SJSA1 (cell line): ENCODE data around the gene DYRK1A. TPM values are rescaled to one million over a fixed set of nuclear protein-coding genes. Genes with fewer than 3 reads are reported as not detected.

ENCODE experiments used
- DNase-seq, 2 experiments: peaks; one replicate each; pipeline ENCODE4 v3.0.0-alpha.2; 2015 to 2020; ENCODE audit warnings: low spot score in 2 of 2, low read depth in 1 of 2
- H3K27ac ChIP-seq: fragments of 250-450 bp; sonication (Bioruptor Pico); 2 replicates; pipeline ENCODE4 v1.5.1; 2020; ENCODE audit warnings: mild to moderate bottlenecking, moderate library complexity
- H3K27me3 ChIP-seq: fragments of 250-450 bp; sonication (Bioruptor Pico); replicated peaks from 2 replicates; pipeline ENCODE4 v1.5.1; 2020; ENCODE audit warnings: mild to moderate bottlenecking, moderate library complexity
- H3K36me3 ChIP-seq: fragments of 250-450 bp; sonication (Bioruptor Pico); 2 replicates; pipeline ENCODE4 v1.5.1; 2020; ENCODE audit warnings: mild to moderate bottlenecking
- H3K4me1 ChIP-seq: fragments of 250-450 bp; sonication (Bioruptor Pico); replicated peaks from 2 replicates; pipeline ENCODE4 v1.6.1; 2021; ENCODE audit warnings: mild to moderate bottlenecking
- H3K4me3 ChIP-seq: fragments of 250-450 bp; sonication (Bioruptor Pico); 2 replicates; pipeline ENCODE4 v1.5.1; 2020; ENCODE audit warnings: mild to moderate bottlenecking
- H3K9me3 ChIP-seq: fragments of 250-450 bp; sonication (Bioruptor Pico); replicated peaks from 2 replicates; pipeline ENCODE4 v1.5.1; 2020; ENCODE audit warnings: mild to moderate bottlenecking
- total RNA-seq: library from RNA; depleted of rRNA; stranded (reverse); fragments of >200 nt; shearing (Covaris generic); gene quantifications from 2 replicates; pipeline ENCODE4 v1.2.3, GENCODE V29; 2014

Gene DYRK1A
- total RNA-seq, 1 experiment from 2014 or later: 51.3 TPM

DNA sequence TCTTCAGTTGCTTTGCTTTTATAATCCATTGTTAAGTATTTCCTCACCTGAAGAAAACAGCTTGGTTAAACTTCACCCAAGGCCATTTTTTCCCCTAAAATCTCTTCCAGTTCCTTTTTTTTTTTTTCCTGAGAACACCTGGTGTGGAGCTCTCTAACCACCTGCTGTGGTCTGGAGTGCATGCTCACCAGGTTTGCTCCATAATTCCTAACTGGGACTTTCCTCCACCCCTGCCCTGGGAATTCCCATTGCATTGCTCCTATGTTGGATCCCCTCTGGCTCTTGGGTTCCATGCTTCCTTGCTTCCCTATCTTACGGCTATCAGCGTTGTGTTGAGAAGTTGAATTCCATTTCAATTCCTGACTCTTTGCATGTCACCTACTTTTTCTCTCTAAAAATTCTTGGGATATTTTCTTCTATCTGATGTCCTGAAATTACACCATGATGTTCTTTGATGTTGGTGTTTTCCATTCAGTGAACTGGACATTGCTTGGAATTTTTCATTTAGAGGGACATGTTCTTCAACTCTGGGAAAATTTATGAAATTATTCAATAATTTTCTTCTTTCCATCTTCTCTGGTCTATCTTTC is 19.6 kb upstream of the DYRK1A start:
- Histone ChIP-seq H3K9me3 (peaks cover 8% of the 10 kb centered on the region), H3K36me3 (no peaks in the 10 kb centered on the region), H3K4me1 (no peaks in the 10 kb centered on the region), H3K4me3 (no peak overlapping the region), H3K27me3 (no peaks in the 10 kb centered on the region), H3K27ac (no peak overlapping the region)
- no peak for DNase-seq

DNA sequence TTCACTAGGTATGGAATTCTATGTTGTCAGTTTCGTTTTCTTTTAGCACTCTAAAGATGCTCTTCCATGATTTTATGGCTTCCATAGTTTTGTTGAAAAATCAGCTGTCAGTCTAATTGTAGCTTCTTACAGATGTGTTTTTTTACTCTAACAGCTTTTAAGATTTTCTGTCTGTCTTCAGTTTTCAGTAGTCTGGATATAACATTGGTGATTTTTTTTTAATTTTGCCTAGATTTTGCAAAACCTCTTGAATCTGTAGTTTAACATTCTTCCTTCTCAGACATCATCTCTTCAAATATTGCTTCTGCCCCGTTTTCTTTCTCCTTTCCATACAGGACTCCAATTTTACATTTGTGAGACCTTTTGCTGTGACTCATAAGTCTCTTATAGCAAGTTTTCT is 17.9 kb upstream of the DYRK1A start:
- Histone ChIP-seq H3K4me3 (no peak overlapping the region), H3K4me1 (no peaks in the 10 kb centered on the region), H3K27ac (no peak overlapping the region), H3K9me3 (peaks cover 11% of the 10 kb centered on the region), H3K27me3 (no peaks in the 10 kb centered on the region), H3K36me3 (no peaks in the 10 kb centered on the region)
- DNase-seq: no peak

DNA sequence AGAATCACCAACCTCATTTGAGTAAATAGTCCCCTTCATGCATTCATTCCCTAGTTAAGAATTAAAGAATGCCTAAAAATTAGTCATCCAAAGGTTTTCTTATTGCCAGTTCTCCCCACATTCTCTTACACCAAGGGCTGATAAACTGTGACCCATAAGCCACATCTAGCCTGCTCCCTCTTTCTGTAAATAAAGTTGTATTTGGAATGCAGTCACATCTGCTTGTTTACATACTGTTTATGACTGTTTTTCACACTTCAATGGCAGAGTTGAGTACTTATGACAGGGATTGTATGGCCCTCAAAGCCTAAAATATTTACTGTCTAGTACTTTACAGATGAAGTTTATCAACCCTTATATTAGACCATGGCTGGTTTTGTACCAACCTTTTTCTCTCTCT is 16.1 kb upstream of the DYRK1A start:
- DNase-seq: no peak
- Histone ChIP-seq H3K9me3 (peaks cover 11% of the 10 kb centered on the region), H3K27me3 (no peaks in the 10 kb centered on the region), H3K36me3 (no peaks in the 10 kb centered on the region), H3K4me1 (no peaks in the 10 kb centered on the region), H3K27ac (no peak overlapping the region), H3K4me3 (no peak overlapping the region)

DNA sequence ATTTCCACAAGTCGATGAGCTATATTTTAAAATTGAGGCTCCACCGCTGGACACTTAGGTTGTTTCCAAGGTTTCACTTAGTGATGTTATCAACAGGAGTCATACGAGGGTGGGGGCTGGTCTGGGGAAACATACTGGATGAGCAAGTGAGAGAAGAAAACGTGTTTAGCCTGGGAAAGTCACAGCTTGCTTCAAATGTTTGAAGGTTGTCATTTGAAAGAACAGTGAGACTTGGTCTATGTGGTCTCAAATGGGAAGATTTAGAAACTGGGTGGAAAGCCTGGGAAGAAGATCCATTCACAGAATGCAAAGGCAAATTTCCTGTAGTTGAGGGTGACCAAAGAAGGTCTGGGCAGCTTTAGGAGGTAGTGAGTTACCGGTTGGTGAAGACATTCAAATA is 9.9 kb upstream of the DYRK1A start:
- 0 out of 2 replicates have a peak, but pooled peaks cover 3% of the 10 kb centered on the region for H3K9me3 ChIP-seq
- H3K27me3 ChIP-seq: no peaks in the 10 kb centered on the region
- no peak overlapping the region for H3K27ac ChIP-seq
- no peaks in the 10 kb centered on the region for H3K36me3 ChIP-seq
- H3K4me3 ChIP-seq: no peak overlapping the region
- DNase-seq: no peak
- no peaks in the 10 kb centered on the region for H3K4me1 ChIP-seq

DNA sequence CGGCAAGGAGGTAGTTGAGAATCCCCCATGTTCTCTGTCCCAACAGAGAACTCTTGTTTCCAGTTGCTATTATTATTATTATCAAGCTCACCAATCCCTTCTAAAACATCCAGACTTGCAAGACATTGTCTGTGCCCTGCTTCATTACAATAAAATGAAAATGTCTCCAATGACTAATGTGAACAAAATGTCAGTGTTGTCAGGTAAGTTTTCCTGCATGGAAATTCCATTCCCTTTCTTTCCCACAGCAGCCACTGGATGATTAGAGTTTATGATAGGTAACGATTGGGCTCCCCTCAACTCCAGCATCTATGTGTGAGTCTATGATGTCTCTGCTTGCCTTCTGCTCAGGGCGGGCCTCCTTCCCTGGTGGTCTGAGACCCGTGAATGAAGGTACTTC is 8.9 kb upstream of the DYRK1A start:
- no peaks in the 10 kb centered on the region for H3K4me1 ChIP-seq
- no peak for DNase-seq
- no peaks in the 10 kb centered on the region for H3K27me3 ChIP-seq
- no peak overlapping the region for H3K27ac ChIP-seq
- H3K9me3 ChIP-seq: 0 out of 2 replicates have a peak, but pooled peaks cover 3% of the 10 kb centered on the region
- H3K36me3 ChIP-seq: no peaks in the 10 kb centered on the region
- no peak overlapping the region for H3K4me3 ChIP-seq

DNA sequence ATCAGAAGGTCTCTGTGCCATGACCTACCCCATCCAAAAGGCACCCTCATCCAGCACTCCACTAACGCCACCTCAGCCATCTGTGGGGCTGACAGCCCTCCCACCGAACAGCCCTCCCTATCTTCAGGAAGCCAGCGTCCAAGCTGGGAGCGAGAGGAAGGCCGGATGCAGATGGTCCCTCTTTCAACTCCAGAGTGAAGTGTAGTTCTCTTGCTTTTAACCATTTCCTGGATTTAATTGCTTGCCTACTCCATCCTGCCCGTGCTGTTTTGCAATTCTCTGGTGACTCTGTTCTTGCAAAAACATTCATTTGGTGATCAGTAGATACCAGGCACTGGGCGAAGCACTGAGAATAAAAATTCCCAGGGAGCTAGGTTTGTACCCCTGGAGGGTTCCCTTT is 8.2 kb upstream of the DYRK1A start:
- Histone ChIP-seq H3K4me1 (no peaks in the 10 kb centered on the region), H3K9me3 (0 out of 2 replicates have a peak, but pooled peaks cover 3% of the 10 kb centered on the region), H3K27me3 (no peaks in the 10 kb centered on the region), H3K27ac (no peak overlapping the region), H3K36me3 (no peaks in the 10 kb centered on the region), H3K4me3 (no peak overlapping the region)
- no peak for DNase-seq

DNA sequence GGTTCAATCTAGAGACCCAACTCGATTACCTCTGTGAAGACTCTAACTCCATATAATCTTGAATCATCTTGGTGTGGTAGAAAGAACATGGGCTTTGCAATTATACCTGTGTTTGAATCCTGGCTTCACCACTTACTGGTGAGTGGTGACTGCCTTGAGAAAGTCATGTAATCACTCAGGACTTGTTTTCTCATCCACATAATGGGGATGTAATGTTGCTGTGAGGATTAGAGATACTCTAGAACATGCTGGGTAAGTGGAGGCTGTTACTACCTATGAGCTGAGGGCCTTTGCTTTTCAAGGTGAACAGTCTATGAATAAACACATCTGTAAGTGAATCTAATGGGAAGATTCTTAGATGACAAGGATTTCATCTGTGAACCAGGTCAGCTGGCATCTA is 2.6 kb upstream of the DYRK1A start:
- H3K4me1 ChIP-seq: peaks cover 11% of the 10 kb centered on the region
- H3K4me3 ChIP-seq: no peak overlapping the region
- no peaks in the 10 kb centered on the region for H3K9me3 ChIP-seq
- peaks cover 20% of the 10 kb centered on the region for H3K36me3 ChIP-seq
- no peak for DNase-seq
- no peaks in the 10 kb centered on the region for H3K27me3 ChIP-seq
- H3K27ac ChIP-seq: no peak overlapping the region

DNA sequence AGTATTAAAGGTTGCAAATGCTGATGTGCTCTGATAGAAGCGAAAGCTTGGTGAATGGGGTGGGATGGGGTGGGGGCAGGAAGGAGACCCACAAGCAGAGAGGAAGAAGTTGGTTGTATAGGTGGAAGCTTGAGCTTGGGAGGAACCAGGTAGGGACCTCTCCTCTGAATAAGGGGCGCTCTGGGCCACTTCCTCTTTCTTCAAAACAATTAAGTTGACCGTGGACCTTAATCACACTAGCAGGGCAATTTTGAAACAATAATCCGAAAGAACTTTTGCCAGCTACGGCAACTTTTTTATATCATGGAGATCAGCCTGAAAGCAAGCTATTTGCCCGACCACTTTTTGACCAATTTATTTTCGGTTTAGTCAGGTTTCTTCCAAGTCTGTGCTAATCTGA is 1.9 kb upstream of the DYRK1A start:
- peaks cover 20% of the 10 kb centered on the region for H3K36me3 ChIP-seq
- DNase-seq: no peak
- no peaks in the 10 kb centered on the region for H3K27me3 ChIP-seq
- no peak overlapping the region; the same call in 1 of the 2 replicates for H3K4me3 ChIP-seq
- H3K4me1 ChIP-seq: peaks cover 19% of the 10 kb centered on the region
- H3K9me3 ChIP-seq: no peaks in the 10 kb centered on the region
- H3K27ac ChIP-seq: peak overlapping the region; percentile 99; the same call in 1 of the 2 replicates

DNA sequence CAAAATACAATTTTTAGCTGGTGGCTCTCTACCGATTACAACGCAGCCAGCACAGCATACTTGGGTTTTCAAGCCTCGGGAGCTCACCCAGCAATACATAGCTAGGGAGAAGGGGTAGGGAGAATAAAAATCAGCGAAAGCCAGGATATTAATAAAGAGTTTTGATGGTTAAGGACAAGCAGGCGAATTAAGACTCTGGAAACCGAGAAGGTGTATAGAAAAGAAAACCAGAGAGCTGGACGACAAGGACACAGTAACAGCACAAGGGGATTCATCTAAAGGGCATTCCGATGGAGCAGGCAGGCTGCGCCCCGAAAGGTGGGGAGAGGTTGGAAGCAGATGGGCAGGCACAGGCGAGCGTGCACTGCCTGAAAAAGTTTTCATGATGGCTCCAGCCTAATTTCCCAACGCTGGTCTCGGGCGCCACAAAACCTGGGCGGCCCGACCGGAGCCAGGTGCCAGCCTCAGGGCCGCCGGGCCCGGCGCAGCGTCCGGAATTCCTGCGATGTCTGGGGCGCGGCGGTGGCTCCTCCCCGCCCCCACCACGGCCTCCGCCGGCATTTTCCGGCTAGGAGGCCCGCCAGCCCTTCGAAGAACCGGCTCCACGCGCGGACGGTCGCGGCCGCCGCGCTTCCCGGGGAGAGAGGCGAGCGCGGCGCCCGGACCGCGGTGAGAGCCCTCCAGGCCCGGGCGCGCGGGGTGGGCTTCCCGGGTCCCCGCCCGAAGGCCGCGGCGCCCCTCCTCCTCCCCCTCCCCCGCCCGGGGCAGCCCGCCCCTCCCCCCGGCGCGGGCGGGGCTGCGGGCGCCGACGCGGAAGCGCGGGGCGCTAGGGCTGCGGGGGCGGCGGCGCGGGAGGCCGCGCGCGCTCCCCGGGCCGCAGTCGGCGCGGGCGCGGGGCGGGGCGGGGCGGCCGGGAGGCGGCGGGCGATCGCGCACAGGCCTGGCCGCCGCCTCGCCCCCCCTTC is 774 bp upstream of the DYRK1A start:
- H3K36me3 ChIP-seq: peaks cover 20% of the 10 kb centered on the region
- peak; percentile 66 to 86 for DNase-seq
- peak overlapping the region; percentile 100 for H3K27ac ChIP-seq
- H3K27me3 ChIP-seq: no peaks in the 10 kb centered on the region
- H3K4me1 ChIP-seq: peaks cover 30% of the 10 kb centered on the region
- no peaks in the 10 kb centered on the region for H3K9me3 ChIP-seq
- peak overlapping the region; percentile 96 for H3K4me3 ChIP-seq

DNA sequence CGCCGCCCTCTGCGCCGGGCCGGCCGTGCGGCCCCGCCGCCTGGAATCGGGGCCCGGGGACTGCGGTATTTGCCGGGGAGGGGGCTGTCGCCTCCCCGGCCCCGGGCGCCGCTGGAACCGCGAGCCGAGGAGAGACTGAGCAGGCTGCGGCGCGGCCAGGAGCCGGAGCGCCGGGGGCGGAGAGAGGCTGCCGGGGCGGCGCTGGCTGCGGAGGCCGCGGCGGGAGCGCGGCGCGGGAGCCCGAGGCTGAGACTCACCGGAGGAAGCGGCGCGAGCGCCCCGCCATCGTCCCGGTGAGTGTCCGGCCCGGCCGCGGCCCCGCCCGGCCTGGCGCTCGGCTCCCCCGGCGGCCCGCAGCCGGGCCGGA is 746 bp downstream of the DYRK1A start:
- no peak for DNase-seq
- Histone ChIP-seq H3K9me3 (no peaks in the 10 kb centered on the region), H3K4me3 (peak overlapping the region; percentile 96), H3K27ac (peak overlapping the region; percentile 100), H3K27me3 (no peaks in the 10 kb centered on the region), H3K4me1 (peaks cover 32% of the 10 kb centered on the region), H3K36me3 (peaks cover 20% of the 10 kb centered on the region)

DNA sequence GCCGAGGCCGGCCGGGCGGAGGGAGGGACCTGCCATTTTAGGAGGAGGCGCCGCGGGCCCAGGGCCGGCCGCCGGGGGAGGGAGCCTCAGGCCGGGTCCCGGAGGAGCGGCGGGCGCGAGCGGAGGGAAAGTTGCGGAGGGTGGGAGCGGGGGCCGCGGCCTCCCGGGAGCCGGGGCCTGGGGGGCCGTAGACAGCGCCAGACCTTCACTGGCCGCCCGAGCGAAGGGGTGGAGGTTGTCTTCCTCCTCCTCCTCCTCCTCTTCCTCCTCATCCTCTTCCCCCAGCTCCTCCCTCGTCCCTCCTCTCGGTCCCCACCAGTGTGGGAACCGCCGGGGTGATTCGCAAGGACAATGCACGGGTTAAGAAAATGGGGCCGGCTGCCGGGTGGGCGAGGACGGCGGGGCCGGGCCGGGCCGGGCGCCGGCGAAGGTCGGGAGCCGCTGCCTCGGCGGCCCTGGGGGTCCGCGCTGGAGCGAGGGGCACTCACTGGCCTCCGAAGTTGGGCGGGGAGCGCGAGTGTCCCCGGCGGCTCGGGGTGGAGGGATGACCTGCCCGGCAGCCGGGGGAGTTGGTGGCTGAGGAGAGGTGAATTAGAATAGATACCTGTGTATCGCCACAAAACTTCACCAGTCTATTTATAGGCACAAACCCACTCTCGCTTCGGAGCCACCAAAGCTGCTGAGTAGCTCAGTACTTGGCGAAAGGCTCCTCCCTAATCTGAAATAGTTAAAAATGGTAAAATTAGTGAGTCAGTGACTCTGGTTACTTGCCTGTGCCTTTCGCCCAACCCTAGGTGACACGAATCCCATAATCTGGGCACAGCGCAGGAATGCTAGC is 1.3 kb downstream of the DYRK1A start:
- H3K4me3 ChIP-seq: peak overlapping the region; percentile 96
- H3K27me3 ChIP-seq: no peaks in the 10 kb centered on the region
- no peaks in the 10 kb centered on the region for H3K9me3 ChIP-seq
- peaks cover 20% of the 10 kb centered on the region for H3K36me3 ChIP-seq
- DNase-seq: peak in 1 of 2 experiments; percentile 50
- H3K4me1 ChIP-seq: peaks cover 33% of the 10 kb centered on the region
- H3K27ac ChIP-seq: peak overlapping the region; percentile 100

DNA sequence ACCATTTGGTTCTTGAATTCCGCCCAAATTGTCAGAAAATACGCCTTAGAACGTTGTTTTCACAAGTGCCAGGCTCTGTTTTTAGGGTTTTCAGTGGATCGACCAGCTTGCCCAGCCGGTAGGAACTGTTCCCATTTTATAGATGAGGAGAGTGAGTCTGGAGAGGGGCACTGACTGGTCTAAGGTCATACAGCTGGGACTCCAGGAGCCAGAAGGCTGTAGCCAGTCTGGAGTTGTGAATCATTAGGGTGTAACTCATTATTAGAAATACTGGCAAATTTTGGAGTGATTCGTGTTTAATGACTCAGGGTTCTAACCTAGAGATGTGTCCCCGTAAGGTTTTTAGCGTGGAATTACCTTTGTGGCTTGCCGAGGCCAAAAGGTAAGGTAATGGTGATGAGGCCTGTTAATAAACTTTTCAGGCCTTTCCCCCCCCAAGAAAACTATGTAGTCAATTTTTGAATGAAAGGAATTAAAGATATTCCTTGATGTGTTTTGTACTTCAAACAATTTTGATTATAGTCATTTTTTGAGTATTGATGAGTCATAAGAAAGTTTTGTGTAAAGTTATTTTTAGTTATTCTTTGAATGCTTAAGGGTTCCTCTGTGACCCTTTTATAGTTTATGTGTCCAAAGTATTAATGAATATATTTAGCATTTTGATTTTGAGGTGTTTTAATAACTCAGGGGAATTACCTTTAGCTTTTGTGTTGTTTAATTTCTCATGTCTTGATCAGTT is 2.1 kb downstream of the DYRK1A start:
- H3K9me3 ChIP-seq: no peaks in the 10 kb centered on the region
- peak overlapping the region; percentile 96 for H3K4me3 ChIP-seq
- H3K27me3 ChIP-seq: no peaks in the 10 kb centered on the region
- peaks cover 41% of the 10 kb centered on the region for H3K4me1 ChIP-seq
- H3K27ac ChIP-seq: peak overlapping the region; percentile 100
- peaks cover 20% of the 10 kb centered on the region for H3K36me3 ChIP-seq
- peak in 1 of 2 experiments; percentile 50 for DNase-seq

DNA sequence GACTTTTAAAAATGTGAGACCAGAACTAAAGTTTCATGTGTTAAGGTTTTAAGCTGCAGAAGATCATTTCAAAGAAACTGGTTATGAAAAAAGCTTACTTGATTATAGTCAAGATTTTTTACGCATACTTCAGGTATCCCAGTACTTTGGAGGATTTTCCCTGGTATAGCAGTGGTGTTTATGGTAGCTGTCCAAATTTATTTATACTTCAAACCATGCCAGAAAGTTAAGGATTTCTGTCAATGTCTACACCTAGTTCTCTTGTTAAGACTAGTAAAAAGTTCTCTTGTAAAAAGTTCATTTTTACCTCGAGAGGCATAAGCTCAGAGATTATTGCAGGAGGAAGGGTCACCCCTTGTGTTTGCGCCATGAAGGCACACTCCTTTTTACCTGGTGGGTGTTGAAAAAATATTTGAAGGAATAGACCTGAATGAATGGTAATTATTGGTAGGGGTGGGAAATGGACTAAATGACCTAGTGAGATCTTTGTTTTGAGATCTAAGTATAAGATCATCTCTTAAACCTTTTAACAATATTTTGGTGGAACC is 2.8 kb downstream of the DYRK1A start:
- DNase-seq: peak in 1 of 2 experiments; percentile 22
- H3K27ac ChIP-seq: 0 out of 2 replicates have a peak overlapping the region, but pooled peaks have one; percentile 100
- H3K27me3 ChIP-seq: no peaks in the 10 kb centered on the region
- peaks cover 20% of the 10 kb centered on the region for H3K36me3 ChIP-seq
- H3K9me3 ChIP-seq: no peaks in the 10 kb centered on the region
- H3K4me3 ChIP-seq: peak overlapping the region; percentile 96; the same call in 1 of the 2 replicates
- H3K4me1 ChIP-seq: peaks cover 48% of the 10 kb centered on the region
